PC-9 (cell line): ENCODE data around the gene SEMA6A. TPM values are rescaled to one million over a fixed set of nuclear protein-coding genes. Genes with fewer than 3 reads are reported as not detected.

ENCODE experiments used
- BruUV-seq: library from RNA; stranded (reverse); fragments of 400-500 nt; replicated peaks from 2 replicates; lab custom pipeline; 2021; lab: Mats Ljungman, UMichigan
- CTCF ChIA-PET: fragments of 300-600 bp; sonication (Branson Sonifier 250); formaldehyde crosslinking; loops from one replicate; lab custom pipeline; 2022; ENCODE audit warnings: antibody characterized with exemption; lab: Charles Lee
- POLR2A ChIA-PET: fragments of 300-600 bp; sonication (Branson Sonifier 250); formaldehyde crosslinking; loops from one replicate; lab custom pipeline; 2022; ENCODE audit warnings: antibody characterized with exemption; ENCODE audit not compliant: unreplicated experiment; lab: Charles Lee
- DNase-seq, 2 experiments: peaks; one replicate each; pipeline versions ENCODE4 v3.0.0 to v3.0.0-alpha.2; 2015 to 2022; ENCODE audit warnings: mixed read lengths in 1 of 2
- H2AFZ ChIP-seq: fragments of 200-600 bp; sonication (generic); 2 replicates; pipeline ENCODE4 v1.8.1; 2017; ENCODE audit warnings: antibody characterized with exemption
- H3F3A ChIP-seq: fragments of 200-600 bp; sonication (generic); 2 replicates; pipeline ENCODE4 v1.8.1; 2017; ENCODE audit warnings: antibody characterized with exemption, mild to moderate bottlenecking, low read depth; ENCODE audit not compliant: insufficient read depth
- H3K27ac ChIP-seq: fragments of 200-600 bp; sonication (generic); 2 replicates; pipeline ENCODE4 v1.6.1; 2016; ENCODE audit warnings: mixed run types
- H3K27me3 ChIP-seq: fragments of 200-600 bp; sonication (generic); 2 replicates; pipeline ENCODE4 v1.6.1; 2016; ENCODE audit warnings: low read depth, mixed run types; ENCODE audit not compliant: insufficient read depth
- H3K36me3 ChIP-seq: fragments of 200-600 bp; sonication (generic); 2 replicates; pipeline ENCODE4 v1.6.1; 2016; ENCODE audit warnings: low read depth, mixed run types
- H3K4me1 ChIP-seq: fragments of 200-600 bp; sonication (generic); replicated peaks from 2 replicates; pipeline ENCODE4 v1.6.1; 2016; ENCODE audit warnings: mixed run types; ENCODE audit not compliant: insufficient read depth
- H3K4me2 ChIP-seq: fragments of 200-600 bp; sonication (generic); 2 replicates; pipeline ENCODE4 v1.6.1; 2017; ENCODE audit warnings: mixed run types
- H3K4me3 ChIP-seq: fragments of 200-600 bp; sonication (generic); 2 replicates; pipeline ENCODE4 v1.6.1; 2016; ENCODE audit warnings: mixed run types
- H3K79me2 ChIP-seq: fragments of 200-600 bp; sonication (generic); 2 replicates; pipeline ENCODE4 v1.6.1; 2017; ENCODE audit warnings: low read depth, mixed run types
- H3K9me2 ChIP-seq: fragments of 200-600 bp; sonication (generic); 2 replicates; pipeline ENCODE4 v1.8.1; 2017; ENCODE audit warnings: mild to moderate bottlenecking; ENCODE audit not compliant: insufficient read depth
- H3K9me3 ChIP-seq: fragments of 200-600 bp; sonication (generic); 2 replicates; pipeline ENCODE4 v1.8.1; 2016; ENCODE audit warnings: low read depth; ENCODE audit not compliant: insufficient read depth
- H4K20me1 ChIP-seq: fragments of 200-600 bp; sonication (generic); 2 replicates; pipeline ENCODE4 v1.8.1; 2017; ENCODE audit not compliant: insufficient read depth
- CTCF ChIP-seq: fragments of 200-600 bp; sonication (generic); conservative IDR thresholded peaks from 2 replicates; pipeline ENCODE4 v1.6.1; 2017; ENCODE audit warnings: mixed run types, antibody characterized with exemption, mild to moderate bottlenecking, moderate library complexity
- EZH2 ChIP-seq: fragments of 200-600 bp; sonication (generic); IDR thresholded peaks from 2 replicates; pipeline ENCODE4 v1.8.0; 2017; ENCODE audit warnings: antibody characterized with exemption, low read depth
- intact Hi-C: fragments of 100-400 bp; cut with micrococcal nuclease; formaldehyde crosslinking; loops from one replicate; pipeline ENCODE4 v1.10.0; 2022; ENCODE audit not compliant: unreplicated experiment
- total RNA-seq: library from RNA; stranded (reverse); gene quantifications from 2 replicates; pipeline ENCODE4 v1.2.3, GENCODE V29; 2021

The SEMA6A gene
- total RNA-seq, 1 experiment from 2014 or later, result not detected

- Histone ChIP-seq H2AFZ (no peak overlapping the region), H3K79me2 (no peaks in the 10 kb centered on the region), H3K4me3 (no peak overlapping the region), H3K9me3 (no peaks in the 10 kb centered on the region), H4K20me1 (no peaks in the 10 kb centered on the region), H3F3A (no peaks in the 10 kb centered on the region), H3K36me3 (no peaks in the 10 kb centered on the region), H3K9me2 (no peaks in the 10 kb centered on the region), H3K27me3 (no peaks in the 10 kb centered on the region), H3K4me1 (no peaks in the 10 kb centered on the region), H3K27ac (no peak overlapping the region), H3K4me2 (no peak overlapping the region)
- no peak for DNase-seq
- intact Hi-C loops, result no loop called here
- TF ChIP-seq CTCF (no peak), EZH2 (no peak)
- BruUV-seq, result no TSS peak
- ChIA-PET CTCF (no interaction called here), POLR2A (no interaction called here)
These were observed 20.9 kb upstream of the SEMA6A start for GRCh38 chr5:116595498-116595897.

GRCh38 chr5:116593340-116593739, 18.7 kb upstream of the SEMA6A start:
- no peaks in the 10 kb centered on the region for H3K4me1 ChIP-seq
- no peak overlapping the region; the same call in 1 of the 2 replicates for H2AFZ ChIP-seq
- no peak for DNase-seq
- no peaks in the 10 kb centered on the region for H3K27me3 ChIP-seq
- no peaks in the 10 kb centered on the region for H3K79me2 ChIP-seq
- H3K9me2 ChIP-seq, result no peaks in the 10 kb centered on the region
- TF ChIP-seq EZH2, result no peak
- TF ChIP-seq CTCF, result no peak
- H4K20me1 ChIP-seq, result no peaks in the 10 kb centered on the region
- H3K9me3 ChIP-seq, result no peaks in the 10 kb centered on the region
- H3K27ac ChIP-seq, result no peak overlapping the region
- H3K4me2 ChIP-seq, result no peak overlapping the region
- H3K4me3 ChIP-seq, result no peak overlapping the region
- no peaks in the 10 kb centered on the region for H3K36me3 ChIP-seq
- no peaks in the 10 kb centered on the region for H3F3A ChIP-seq
- BruUV-seq, result no TSS peak
- ChIA-PET CTCF (no interaction called here), POLR2A (no interaction called here)
- intact Hi-C loops, result no loop called here

- ChIA-PET CTCF (no interaction called here), POLR2A (interaction anchor here (0.6 kb wide), 1 partner anchor 83 kb away, joined by 3 read pairs; no protein-coding TSS in a partner anchor)
- intact Hi-C loops, result no loop called here
- no peak for DNase-seq
- no TSS peak for BruUV-seq
- no peaks in the 10 kb centered on the region for H3K27me3 ChIP-seq
- no peak overlapping the region for H2AFZ ChIP-seq
- no peaks in the 10 kb centered on the region for H3K79me2 ChIP-seq
- no peaks in the 10 kb centered on the region for H3K4me1 ChIP-seq
- H3K36me3 ChIP-seq, result no peaks in the 10 kb centered on the region
- no peaks in the 10 kb centered on the region for H3K9me2 ChIP-seq
- H4K20me1 ChIP-seq, result no peaks in the 10 kb centered on the region
- no peak overlapping the region for H3K4me2 ChIP-seq
- H3F3A ChIP-seq, result no peaks in the 10 kb centered on the region
- H3K4me3 ChIP-seq, result no peak overlapping the region
- H3K9me3 ChIP-seq, result no peaks in the 10 kb centered on the region
- TF ChIP-seq CTCF (no peak), EZH2 (no peak)
- no peak overlapping the region for H3K27ac ChIP-seq
These were observed 10.6 kb upstream of the SEMA6A start for GRCh38 chr5:116585227-116585626.
